LoVo (cell line): ENCODE data around the gene ITSN1.
"Not testable (repeated sequence)": the region's sequence is repeated elsewhere in the genome, so short reads cannot be mapped to it uniquely, and the experiment has no call there.

Experiments
- DNase-seq: peaks from one replicate; pipeline ENCODE4 v3.0.0-alpha.2; 2016; ENCODE audit warnings: low spot score

The ITSN1 gene

DNA sequence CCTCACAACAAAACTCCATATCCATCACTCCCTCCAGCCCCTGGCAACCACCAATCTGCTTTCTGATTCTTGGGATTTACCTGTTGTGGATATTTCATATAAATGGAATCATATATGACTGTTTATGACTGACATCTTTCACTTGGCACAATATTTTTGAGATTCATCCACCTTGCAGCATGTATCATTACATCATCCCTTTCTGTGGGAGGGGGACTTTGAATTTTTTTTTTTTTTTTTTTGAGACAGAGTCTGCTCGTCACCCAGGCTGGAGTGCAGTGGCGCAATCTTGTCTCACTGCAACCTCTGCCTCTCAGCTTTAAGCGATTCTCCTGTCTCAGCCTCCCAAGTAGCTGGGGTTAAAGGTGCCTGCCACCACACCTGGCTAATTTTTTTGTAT, 128.2 kb downstream of the ITSN1 start:
- no peak for DNase-seq

DNA sequence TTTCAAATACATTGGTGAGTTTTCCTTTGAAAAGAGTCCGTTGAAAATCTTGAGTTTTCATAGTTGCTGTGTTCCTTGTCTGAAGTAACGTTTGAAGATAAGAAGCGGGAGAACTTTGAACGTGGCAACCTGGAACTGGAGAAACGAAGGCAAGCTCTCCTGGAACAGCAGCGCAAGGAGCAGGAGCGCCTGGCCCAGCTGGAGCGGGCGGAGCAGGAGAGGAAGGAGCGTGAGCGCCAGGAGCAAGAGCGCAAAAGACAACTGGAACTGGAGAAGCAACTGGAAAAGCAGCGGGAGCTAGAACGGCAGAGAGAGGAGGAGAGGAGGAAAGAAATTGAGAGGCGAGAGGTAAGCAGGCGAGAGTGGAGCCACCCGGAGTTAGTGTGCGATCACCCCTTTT, 129.7 kb downstream of the ITSN1 start:
- no peak for DNase-seq

DNA sequence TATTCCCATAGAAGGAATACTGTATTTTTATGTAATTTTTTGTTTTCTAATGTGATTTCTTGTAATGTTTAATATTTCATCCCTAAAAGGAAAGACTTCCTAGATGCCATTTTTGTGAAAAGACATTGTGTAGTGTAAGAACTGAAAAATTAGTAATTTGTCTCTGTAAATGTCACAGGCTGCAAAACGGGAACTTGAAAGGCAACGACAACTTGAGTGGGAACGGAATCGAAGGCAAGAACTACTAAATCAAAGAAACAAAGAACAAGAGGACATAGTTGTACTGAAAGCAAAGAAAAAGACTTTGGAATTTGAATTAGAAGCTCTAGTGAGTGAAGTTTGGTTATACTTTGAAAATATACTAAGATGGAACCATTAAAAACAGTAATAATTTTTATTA, 132.2 kb downstream of the ITSN1 start:
- no peak for DNase-seq

DNA sequence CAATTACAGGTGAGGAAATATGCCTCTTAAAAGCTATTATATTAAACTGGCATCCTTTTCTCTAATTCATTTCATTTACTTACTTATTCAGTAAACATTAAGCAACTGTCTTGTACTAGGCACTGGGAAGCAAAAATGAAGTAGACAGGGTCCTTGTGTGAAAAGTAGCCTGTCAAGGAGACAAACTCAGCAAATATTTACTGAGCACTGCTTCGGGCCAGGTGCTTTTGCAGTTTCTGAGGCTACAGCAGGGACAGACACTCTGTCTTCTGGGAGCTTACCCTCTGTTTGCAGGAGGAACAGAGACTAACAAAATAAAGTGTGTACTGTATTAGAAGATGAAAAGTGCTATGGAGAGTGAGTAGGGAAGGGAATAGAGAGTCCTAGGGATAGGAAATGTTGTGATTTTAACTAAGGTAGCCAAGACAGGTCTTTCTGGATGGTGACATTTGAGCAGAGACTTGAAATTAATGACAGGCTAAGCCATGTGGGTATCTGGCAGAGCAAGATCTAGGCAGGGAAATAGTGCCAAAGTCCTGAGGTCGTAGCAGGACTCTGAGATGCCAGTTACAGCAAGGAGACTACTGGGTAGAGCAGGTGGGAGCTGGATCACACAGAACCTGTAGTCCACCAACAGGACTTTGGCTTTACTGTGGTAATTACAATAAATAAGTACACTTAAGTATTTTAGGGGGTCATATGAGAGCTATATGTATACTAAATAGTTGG, 133.0 kb downstream of the ITSN1 start:
- no peak for DNase-seq

DNA sequence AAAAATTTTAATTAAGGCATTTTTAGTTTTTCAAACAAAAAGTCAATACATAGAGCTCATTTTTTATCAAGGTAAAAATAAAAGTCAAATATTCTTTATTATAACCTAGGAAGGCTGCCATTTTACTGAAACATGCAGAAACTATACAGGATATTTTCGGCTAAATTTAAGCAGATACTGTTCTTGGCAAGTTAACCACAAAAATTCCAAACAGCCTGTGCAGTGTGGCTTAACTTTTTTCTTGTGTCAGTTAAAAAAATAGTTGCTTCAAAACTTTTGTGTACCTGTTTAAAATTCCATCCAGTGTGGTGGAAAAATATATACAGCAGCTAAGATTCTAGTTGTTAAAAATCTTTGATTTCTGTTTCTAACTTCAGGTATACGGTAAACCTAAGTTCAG, 138.3 kb downstream of the ITSN1 start:
- DNase-seq, result no peak

DNA sequence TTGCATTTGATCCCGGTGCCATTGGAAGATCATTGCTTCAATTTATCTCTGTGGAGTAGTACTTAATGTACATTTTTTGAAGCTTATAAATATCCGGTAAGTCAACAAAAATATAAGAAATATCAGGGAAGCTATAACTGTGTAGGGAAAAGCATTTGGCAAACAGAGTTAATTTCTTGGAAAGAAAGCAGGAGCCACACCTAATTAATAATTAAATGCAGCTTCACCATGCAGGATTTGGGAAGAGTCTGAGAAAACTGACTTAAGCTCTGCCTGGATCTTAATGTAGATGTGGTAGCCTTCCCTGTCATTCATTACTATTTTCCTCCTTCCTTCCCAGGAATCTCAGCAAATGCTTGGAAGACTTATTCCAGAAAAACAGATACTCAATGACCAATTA, 138.8 kb downstream of the ITSN1 start:
- DNase-seq, result no peak

DNA sequence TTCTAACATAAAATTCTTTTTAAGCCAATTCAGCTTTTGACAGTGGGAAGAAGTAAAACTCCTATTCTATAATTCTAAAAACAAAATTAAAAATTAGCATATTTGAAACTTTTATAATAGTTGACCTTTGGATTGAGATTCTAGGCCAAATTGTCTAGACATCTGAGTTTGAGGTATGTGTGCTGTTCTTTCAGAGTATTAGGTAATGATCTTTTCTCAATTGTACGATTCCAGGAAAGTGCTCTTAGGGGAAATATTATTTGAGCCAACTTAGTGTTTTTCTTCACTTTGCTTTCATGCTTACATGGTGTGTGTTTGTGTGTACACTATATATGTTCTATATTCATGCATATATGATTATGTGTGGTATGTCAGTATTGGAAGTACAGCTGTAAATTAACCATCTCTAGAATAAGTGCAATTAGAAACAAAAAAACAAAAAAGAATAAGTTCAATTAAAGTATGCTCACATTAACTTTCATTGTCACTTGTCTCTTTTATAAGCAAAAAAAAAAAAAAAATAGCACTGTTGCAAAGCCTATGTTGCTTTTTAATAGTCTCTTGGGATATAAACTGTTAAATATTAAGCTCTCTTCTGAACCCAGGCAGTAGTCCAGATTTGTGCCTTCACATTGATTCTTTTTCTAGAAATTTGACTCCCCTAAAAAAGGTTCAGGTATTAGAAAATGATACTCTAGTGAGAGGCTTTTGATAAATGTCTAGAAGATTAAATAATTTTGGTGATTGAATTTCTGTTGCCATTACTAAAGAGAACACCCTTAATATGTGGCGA, 141.1 kb downstream of the ITSN1 start:
- no peak for DNase-seq

DNA sequence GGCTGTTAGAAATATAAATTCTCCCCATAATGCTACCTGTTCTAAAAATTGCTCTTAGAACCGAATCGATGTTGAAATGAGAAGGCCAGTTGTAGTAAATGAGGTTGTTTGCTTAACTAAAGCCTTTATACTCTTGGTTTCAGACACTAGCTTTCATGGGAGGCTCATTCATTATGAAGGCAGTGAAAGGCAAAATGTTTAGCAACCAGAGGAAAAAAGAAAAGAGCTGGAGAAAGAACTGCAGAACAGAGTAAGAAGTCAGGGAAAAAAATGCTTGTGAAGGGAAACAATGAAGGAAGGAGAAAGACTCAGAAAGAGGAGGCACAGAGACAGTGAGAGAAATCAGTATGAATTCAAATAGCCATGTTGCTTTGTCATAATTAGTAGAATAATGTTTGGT, 145.1 kb downstream of the ITSN1 start:
- no peak for DNase-seq

DNA sequence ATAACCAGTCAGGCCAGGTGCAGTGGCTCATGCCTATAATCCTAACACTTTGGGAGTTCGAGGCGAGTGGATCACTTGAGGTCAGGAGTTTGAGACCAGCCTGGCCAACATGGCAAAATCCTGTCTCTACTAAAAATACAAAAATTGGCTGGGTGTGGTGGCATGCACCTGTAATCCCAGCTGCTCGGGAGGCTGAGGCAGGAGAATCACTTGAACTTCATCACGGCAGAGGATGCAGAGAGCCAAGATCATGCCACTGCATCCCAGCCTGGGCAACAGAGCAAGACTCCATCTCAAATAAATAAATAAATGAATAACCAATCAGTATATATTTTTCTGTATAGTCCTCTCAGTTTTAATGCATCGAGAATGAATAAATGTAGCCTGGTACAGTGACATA, 146.1 kb downstream of the ITSN1 start:
- not testable (repeated sequence) for DNase-seq

DNA sequence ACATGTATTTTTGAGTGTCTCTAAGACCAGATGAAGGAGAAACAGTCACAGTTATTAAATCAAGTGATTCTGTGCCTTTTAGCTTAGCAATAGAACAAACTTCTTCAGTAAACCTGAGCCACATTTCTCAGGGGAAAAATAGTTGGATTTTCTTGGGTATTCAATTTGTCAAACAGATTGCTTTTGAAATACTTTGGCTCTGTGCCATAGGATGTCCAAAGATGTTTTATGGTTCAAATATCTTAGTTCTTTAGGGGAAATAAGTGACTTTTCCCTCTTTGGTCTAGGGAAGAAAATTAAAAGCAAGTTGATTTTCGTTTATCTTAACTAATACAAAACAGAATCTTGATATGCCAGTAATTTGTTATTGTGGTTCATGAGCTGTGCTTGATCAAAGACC, 147.4 kb downstream of the ITSN1 start:
- DNase-seq, result no peak

DNA sequence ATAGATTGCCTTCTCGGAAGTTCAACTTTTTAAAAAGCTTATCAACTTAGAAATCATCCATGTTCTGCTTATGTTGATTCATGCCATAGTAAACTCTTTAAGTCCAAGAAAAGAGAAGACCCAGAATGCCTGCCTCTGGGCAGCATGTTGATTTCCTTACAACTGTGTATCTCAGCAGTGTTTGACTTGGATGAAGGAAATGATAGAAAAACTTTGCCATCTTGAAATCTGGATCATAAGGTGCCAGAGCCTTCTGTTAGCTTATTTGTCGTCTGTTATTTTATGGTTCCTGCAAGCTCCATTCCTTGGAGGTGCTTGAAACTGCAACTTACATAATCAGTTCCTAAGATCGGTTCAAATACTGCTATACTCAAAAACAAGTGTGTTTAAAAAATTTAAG, 148.8 kb downstream of the ITSN1 start:
- no peak for DNase-seq

DNA sequence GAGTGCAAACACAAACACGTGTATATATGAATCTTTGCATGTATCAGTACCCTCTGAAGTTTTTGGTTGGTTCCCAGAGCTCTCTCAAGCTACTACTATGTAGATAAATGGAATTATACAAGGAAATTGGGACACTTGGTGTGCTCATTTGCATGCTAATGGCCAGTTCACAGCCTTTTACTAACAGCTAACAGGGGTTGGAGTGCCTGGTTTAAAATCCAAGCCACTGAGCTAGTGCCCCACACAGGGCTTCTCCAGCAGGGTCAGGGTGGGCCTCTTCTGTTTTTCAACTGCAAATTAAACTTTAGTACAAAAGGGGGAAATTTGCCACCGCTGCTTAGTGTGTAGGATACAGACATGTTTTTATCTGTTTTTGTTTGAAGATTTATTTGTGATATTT, 152.3 kb downstream of the ITSN1 start:
- no peak for DNase-seq

DNA sequence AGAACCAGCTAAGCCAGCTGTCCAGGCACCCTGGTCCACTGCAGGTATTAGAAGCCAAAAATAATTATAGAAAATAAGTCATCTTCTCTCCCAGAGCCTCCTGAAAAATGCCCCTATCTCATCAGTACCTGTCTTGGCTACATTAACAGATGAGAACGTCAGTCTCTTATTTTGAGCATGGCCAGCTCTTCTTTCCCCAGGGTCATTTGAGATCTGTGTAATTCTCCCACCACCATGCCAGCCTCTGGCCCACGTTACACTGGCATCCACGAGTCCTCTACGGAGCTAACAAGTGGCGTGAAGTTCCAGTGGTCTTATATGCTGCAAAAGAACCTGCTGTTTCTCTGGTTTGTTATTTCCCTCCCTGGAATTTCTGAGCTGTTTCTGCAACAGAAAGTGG, 155.3 kb downstream of the ITSN1 start:
- DNase-seq, result no peak

DNA sequence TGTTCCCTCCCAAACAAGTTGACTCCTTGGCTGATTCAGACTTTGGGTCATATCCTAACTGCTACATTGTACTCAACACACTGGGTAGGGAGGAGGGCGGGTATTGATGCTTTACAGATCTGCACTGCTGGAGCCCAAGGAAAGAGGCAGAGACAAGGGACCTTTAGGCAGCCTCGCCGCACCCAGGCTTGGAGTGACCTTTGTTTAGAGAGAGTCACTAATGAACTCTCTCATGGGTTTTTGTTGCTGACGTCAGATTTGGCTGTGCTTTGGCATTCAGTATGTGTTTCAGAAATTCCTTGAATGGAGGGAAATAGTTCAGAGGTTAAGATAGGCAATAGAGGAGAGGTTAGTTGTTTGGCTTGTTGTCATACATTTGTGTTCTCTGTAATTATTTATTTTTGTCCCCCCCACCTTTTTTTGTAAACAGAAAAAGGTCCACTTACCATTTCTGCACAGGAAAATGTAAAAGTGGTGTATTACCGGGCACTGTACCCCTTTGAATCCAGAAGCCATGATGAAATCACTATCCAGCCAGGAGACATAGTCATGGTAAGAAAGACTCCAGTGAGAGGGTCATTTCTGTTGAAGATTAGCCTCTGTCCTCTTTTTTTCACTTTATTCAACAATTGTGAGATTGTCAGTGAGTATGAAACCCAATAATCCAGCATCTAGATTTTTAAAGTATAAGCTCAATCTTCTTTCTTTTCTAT, 157.2 kb downstream of the ITSN1 start:
- DNase-seq, result no peak

DNA sequence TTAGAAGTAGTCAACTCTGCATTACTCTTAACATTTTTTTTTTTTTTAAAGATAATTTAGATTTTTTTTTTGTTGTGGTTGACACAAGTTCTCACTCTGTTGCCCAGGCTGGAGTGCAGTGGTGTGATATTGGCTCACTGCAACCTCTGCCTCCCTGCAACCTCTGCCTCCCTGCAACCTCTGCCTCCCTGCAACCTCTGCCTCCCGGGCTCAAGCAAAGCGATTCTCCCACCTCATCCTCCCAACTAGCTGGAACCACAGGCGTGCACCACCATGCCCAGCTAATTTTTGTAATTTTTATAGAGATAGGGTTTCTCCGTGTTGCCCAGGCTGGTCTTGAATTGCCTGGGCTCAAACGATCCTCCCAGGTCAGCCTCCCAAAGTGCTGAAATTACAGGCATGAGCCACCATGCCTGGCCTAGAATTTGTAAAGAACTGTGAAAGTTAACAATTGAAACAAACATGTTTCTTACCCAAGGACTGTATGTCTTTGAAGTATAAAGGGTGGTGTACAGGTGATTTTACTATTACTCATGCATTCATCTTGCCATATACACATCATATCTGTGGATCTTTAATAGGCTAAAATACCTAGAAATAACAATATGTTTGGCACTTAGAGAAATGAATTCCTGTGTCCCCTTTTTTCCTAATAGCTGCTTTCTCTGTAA, 158.6 kb downstream of the ITSN1 start:
- DNase-seq, result no peak

DNA sequence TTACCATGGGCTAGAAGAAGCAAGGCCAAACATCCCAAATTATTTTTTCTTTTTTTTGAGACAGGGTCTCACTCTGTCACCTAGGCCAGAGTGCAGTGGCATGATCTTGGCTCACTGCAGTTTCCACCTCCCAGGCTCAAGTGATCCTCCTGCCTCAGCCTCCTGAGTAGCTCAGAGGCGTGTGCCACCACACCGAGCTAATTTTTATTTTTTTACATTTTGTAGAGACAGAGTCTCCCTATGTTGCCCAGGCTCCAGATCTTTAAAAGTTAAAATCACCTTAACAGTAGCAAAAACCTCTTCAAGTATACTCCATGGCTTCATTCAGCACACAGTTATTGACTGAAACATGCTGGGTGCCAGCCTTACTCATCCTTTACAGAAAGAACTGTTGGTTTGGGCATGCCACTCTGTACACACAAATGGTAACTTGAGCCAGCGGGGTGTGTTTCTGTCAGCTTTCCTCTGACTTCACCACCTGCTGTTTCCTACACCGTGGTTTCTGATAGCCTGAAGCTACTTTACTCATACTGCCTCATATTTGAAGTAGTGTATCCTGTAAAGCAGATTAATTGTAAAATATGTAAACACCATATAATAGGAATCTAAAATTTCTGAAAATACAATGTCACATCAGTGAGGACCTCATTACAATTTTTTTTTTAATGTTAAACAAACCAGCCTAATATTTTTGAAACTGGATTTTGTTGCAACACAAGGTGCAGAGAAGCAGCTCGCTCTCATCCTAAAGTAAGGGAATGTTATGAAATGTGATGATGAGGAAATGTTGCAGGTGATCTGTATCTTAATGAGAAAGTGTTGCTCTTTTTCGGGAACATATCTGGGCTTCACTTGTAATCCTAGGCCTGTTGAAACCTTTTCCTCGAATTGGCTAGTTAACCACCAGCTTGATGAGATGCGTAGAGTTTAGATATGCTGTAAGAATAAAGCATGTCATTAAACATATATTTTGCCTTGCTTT, 159.4 kb downstream of the ITSN1 start:
- DNase-seq, result peak; percentile 46

DNA sequence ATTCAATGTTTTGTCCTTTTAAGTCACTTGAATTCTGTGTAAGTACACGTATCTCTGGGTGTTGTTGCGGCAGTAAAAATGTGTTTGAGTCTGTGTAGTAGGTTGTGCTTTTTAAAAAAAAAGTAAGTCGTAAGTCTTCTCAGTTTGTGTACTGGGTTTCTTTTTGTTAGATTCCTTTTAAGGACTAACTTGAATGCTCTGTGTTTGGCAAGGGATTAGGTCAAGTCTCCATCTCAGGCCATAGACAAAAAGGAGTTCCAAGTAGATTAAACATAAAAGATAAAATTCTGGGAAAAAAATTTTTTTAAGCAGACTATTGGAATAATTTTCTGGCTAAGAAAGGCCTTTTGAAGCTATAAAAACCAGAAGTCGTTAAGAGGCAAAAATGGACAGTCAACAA, 160.2 kb downstream of the ITSN1 start:
- no peak for DNase-seq

DNA sequence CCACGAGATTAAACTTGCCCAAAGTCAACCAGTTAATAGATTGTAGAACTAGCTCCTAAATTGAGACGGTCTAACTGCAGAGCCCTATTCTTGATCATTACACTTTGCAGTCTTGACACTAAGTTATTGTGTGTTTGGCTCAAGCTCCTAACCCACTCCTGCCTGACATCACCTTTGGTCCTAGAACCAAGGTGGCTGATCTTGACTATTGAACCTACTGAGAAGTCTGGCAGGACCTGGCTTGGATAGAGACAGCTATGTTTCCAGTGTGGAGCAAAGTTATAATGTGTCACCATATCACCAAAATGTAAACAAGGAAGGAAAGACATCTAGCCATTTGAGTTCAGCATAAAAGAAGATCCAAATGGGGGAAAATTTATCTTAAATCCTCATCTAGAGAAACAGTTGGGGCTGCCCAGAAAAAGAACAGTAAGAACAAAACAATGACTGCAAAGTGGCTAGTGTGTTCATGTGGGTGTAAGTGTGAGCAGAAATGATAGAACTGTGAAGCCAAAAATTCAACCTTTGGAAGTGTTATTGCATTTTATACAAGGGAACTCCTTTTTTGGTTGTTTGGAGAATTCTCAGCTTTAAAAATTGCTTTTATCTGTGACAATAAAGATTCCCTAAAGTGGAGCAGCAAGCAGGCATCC, 166.5 kb downstream of the ITSN1 start:
- DNase-seq, result no peak

DNA sequence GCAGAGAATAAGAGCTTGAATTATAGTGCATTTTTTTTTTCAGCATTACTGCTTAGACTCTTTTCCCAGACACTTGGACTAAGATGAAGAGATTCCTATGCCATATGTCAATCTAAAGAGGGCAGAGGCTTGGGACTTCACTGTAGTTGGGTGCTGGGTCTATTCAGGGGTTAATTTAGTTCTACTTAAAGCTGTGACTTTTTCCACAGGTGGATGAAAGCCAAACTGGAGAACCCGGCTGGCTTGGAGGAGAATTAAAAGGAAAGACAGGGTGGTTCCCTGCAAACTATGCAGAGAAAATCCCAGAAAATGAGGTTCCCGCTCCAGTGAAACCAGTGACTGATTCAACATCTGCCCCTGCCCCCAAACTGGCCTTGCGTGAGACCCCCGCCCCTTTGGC, 168.5 kb downstream of the ITSN1 start:
- no peak for DNase-seq

DNA sequence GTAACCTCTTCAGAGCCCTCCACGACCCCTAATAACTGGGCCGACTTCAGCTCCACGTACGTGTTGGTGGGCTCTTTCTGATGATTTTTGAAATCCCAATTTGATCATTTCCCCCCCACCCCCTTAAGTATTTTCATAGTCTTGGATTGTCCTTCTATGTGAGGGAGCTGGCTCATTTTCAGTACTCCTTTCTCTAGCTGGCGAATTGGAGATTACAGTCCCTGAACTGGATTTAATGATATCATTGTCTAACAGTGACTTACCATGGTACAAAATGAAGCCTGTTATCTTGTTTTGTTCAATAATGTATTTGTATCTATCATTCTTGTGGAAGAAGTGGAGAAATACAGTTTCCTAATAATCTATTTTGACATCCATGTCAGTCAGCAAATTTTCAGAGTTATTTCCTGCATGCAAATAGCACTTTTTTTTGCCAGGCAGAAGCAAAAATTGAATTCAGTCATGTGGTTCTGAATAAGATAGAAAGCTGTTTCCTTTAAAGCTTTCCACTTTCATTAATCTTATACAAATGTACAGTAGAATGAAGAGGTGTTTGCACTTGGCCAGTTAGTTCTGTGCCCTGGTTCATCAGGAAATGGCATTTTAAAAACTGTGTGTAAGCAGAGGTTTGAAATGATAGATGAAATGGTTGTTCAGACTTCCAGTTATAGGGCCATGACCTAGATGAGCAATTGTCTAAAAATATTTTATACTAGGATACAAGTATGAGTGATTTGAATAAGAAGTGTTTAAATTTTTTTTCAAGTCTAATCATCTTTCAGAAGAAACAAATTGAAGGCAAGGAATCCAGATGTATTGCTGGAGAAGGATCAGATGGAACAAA, 169.1 kb downstream of the ITSN1 start:
- DNase-seq, result no peak
